ENCODE data around the gene GTF2H4.

GRCh38 chr6:30881392-30882203 is 26.4 kb upstream of the GTF2H4 start:
- TF ChIP-seq EZH2 (IDR thresholded peaks at IDR 0.05; ENCODE audit: low read length, missing control alignments), result no peak
- no peak for TF ChIP-seq CTCF (conservative IDR thresholded peaks at IDR 0.05 in 1 of 2, IDR thresholded peaks at IDR 0.05 in 1 of 2; ENCODE audit: low read depth in 1 of 2, low read length in 2 of 2)

All from fibroblast of lung (primary cell).